ENCODE results near the gene CMBL.

Gene CMBL

DNA sequence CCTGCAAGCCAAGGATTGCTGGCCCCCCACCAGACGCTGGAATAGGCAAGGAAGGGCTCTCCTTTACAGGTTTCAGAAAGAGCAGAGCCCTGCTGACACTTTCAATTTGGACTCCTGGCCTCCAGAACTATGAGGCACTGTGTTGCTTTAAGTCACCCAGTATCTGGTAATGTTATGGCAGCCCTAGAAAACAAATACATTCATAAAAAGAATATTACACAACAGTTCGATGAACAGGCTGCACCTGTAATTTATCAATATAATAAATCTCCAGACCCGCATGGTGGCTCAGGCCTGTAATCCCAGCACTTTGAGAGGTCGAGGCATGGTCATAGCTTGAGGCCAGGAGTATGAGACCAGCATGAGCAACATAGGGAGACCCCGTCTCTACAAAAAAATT lies 7.5 kb downstream of the CMBL start:
- no peak overlapping the region for H3K4me3 ChIP-seq (replicated peaks; ENCODE audit: low read depth, low read length)
- no peak for DNase-seq (ENCODE audit: low read depth)
- TF ChIP-seq, protein P1, sequence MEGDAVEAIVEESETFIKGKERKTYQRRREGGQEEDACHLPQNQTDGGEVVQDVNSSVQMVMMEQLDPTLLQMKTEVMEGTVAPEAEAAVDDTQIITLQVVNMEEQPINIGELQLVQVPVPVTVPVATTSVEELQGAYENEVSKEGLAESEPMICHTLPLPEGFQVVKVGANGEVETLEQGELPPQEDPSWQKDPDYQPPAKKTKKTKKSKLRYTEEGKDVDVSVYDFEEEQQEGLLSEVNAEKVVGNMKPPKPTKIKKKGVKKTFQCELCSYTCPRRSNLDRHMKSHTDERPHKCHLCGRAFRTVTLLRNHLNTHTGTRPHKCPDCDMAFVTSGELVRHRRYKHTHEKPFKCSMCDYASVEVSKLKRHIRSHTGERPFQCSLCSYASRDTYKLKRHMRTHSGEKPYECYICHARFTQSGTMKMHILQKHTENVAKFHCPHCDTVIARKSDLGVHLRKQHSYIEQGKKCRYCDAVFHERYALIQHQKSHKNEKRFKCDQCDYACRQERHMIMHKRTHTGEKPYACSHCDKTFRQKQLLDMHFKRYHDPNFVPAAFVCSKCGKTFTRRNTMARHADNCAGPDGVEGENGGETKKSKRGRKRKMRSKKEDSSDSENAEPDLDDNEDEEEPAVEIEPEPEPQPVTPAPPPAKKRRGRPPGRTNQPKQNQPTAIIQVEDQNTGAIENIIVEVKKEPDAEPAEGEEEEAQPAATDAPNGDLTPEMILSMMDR (IDR thresholded peaks at IDR 0.05; ENCODE audit: low read length, missing control alignments) = no peak

DNA sequence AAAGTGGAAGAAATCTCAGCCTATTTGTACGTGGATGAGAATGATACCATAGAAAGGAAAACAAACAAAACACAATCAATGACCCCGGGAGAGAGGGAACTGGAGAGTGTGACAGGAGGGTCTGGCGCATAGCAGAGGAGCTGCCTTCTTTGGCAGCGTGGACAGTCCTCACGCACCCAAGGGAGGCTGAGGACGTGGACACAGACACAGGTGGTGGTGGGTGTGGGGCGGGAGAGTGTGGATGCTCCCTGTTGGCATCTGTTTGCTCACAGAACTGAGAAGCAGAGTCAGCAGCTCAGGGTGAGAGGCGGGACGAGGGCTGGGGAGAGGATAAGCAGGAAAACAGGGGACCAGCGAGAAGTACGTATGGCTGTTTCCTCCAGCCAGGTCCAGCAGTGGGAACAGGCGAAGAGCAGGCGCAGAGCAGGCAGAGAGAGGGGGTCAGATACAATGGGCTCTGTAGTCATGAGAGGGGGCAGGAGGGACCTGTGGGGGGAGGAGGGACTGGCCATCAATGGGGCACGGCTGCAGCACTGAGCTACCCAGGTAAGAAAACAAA lies 10.0 kb downstream of the CMBL start:
- TF ChIP-seq, protein P1 (IDR thresholded peaks at IDR 0.05; ENCODE audit: low read length, missing control alignments) = no peak
- DNase-seq (ENCODE audit: low read depth) = no peak
- H3K4me3 ChIP-seq (replicated peaks; ENCODE audit: low read depth, low read length) = no peak overlapping the region

DNA sequence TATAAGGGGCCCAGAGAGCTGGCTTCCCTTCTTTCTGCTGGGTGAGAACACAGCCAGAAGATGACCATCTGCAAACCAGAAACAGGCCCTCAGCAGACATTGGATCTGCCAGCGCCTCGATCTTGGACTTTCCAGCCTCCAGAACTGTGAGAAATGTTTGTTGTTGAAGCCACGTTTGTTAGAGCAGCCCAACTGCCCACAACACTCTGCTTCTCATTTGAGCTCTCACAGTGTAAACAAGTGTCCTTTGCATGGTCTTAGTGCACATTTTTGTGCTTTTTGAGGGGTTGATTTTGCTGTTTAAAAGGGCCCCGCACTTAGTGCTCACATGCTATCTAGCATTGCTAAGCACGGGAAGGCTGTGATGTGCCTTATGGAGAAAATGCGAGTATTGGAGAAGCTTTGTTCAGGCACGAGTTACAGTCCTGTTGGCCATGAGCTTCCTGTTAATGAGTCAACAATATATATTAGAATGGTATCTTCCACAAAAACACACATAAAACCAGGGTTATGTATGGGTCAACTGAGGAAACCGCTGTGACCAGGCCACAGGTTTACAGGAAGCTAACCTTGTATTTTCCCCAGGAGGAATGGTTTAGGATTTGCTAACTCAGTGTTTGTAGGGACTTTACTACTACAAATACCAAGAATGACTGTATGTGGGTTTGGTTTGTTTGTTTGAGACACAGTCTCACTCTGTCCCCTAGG lies 11.9 kb downstream of the CMBL start:
- no peak overlapping the region for H3K4me3 ChIP-seq (replicated peaks; ENCODE audit: low read depth, low read length)
- TF ChIP-seq, protein P1 (IDR thresholded peaks at IDR 0.05; ENCODE audit: low read length, missing control alignments) = no peak
- no peak for DNase-seq (ENCODE audit: low read depth)

- no peak overlapping the region for H3K4me3 ChIP-seq (replicated peaks; ENCODE audit: low read depth, low read length)
- TF ChIP-seq, protein P1 (IDR thresholded peaks at IDR 0.05; ENCODE audit: low read length, missing control alignments) = no peak
- DNase-seq (ENCODE audit: low read depth) = no peak
Measured at GRCh38 chr5:10293907-10294662, 13.6 kb downstream of the CMBL start.

DNA sequence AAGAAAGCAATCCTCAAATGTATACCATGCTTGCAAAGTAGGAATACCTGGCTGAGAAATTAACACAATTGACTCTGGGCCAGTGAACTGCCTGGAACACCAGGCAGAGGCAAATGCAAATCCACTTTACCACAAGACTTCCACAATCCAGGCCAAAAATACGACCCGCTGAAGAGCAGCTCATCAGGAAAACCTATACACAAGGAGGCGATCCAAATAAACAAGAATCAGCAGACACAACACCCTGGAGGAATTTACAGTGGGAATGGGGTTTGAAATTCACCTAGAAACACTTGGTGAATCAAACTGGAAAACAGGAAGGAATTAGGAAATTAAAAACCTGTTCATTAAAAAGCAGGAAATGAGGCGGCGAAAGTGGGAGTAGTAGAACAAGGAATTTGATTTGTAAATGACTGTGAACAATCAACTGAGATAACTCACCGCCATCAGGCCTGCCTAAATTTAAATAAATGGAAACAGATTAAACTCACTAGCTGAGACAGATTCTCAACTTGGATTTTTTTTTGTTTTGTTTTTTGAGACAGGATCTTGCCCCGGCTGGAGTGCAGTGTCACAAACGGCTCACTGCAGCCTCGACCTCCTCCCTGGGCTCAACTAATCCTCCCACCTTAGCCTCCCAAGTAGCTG lies 15.9 kb downstream of the CMBL start:
- TF ChIP-seq, protein P1 (IDR thresholded peaks at IDR 0.05; ENCODE audit: low read length, missing control alignments) = no peak
- H3K4me3 ChIP-seq (replicated peaks; ENCODE audit: low read depth, low read length) = no peak overlapping the region
- no peak for DNase-seq (ENCODE audit: low read depth)

DNA sequence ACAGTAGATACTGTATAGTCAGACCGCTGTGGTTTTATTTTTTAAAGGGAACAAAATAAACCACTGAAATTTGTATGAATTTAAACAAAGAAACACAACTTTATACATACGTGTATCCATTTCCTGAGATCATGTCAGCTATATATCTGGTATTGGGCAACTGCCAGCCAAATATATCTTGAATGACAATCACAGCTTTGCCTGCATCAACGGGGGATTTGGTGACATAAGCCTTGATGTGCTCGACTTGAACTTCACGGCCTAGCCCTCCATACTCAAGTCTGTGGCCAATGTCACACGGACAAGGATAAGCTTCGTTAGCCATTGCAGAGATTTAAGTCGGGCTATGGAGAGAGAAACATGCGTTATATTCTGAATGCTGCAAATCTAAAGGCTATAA lies 17.3 kb downstream of the CMBL start:
- H3K4me3 ChIP-seq (replicated peaks; ENCODE audit: low read depth, low read length) = no peak overlapping the region
- TF ChIP-seq, protein P1 (IDR thresholded peaks at IDR 0.05; ENCODE audit: low read length, missing control alignments) = no peak
- DNase-seq (ENCODE audit: low read depth) = no peak
